GM19372 (cell line): Measurements from ENCODE around the gene NUP153.
A peak's percentile ranks its signal among the peaks of the same experiment; 100 is the strongest.
"Not testable (repeated sequence)": the region's sequence is repeated elsewhere in the genome, so short reads cannot be mapped to it uniquely, and the experiment has no call there.

ENCODE experiments used
- ATAC-seq: cut with Tn5 transposase; IDR thresholded peaks from one replicate; pipeline ENCODE4 v1.9.1; 2021; ENCODE audit warnings: mild to moderate bottlenecking, low read depth, moderate library complexity; ENCODE audit not compliant: unreplicated experiment

NUP153 gene

GRCh38 chr6:17621003-17621402 is 85.7 kb downstream of the NUP153 start:
- peak; percentile 75 for ATAC-seq

DNA sequence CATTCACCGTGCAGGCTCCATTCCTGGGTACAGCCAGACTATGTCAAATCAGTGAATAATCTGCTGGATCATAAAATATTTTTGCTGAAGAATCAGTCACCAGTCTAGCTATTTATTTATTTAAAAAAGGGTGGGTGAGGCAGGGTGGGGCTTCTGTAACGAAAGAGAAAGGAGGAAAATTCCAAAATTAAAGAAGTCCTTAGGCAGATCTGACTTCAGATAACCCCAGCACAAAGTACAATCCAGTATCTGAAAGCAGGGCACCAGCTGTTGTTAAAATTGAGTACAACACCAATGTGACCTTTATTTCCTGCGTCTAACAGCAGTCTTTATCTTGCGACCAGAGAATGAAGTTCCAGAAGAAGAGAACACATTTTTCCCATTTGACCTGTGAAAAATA is 90.9 kb downstream of the NUP153 start:
- no peak for ATAC-seq

- ATAC-seq, result no peak
Measured at GRCh38 chr6:17612048-17612447, 94.7 kb downstream of the NUP153 start.

DNA sequence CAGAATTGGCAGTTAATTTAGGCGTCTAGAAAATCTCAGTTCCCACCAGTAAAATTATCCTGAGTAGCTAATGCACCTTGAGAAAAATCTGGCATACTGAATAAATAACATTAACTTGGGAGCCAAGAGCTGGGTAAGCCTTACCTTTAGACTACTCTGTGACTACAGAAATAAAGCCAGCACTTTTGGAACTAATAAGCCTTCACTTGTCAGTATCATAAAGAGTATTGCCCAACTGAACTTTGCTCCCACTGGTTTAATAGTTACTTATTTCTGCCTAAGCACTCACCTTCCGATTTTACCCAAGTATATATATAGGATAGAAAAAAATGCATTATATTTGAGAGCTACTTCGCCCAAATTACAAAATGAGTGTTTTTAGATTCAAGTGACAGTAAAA is 95.9 kb downstream of the NUP153 start:
- no peak for ATAC-seq

DNA sequence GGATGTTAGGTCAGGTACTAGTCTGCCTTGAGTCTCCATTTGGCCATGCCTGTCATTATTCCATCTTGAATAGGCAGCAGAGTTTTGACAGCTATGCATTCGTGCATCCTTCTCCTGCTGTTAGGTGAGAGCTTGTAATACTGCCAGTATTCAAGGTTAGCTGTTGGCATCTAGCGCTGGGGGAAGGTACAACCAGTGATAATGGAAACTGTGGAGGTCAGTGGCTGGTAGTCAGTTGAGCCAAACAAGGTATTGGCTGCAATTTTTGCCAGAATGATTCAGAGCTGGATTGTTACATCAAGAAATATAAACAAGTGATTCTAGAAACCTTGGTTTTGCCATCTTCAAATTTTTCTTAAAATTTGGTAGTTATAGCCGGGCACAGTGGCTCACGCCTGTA is 100.1 kb downstream of the NUP153 start:
- ATAC-seq, result no peak

DNA sequence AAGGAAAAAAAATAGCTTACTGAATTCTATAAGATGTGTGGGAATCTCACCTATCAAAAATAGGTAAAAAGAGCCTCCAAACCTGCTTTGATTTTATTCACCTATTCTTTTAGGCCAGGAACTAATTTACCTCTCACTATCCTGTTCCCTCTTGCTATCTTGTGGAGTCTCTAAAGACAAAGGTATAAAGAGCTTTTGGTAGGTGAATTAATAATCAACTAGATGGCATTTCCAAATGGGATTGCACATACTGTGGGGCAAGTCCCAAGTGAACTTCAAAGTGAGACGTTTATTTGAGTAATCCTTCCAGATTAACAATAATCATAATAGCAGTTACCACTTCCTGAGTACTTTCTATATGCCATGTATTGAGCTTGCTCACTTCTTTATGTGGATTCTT is 103.8 kb downstream of the NUP153 start:
- no peak for ATAC-seq

DNA sequence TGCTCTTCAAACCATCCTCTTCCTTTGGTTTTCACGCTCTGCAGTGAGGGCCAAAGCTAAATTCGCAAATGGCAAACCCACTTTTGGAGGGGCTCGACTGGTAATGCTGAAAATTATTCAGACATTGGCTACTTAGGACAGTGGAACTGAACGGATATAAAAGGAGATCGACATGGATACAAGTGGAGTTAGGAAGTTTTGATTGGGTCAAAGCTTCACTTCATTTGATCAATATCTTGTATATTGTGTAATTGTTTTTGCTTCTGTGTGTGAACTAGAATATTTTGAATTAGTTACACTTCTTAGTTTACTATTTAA is 105.4 kb downstream of the NUP153 start:
- ATAC-seq, result no peak

DNA sequence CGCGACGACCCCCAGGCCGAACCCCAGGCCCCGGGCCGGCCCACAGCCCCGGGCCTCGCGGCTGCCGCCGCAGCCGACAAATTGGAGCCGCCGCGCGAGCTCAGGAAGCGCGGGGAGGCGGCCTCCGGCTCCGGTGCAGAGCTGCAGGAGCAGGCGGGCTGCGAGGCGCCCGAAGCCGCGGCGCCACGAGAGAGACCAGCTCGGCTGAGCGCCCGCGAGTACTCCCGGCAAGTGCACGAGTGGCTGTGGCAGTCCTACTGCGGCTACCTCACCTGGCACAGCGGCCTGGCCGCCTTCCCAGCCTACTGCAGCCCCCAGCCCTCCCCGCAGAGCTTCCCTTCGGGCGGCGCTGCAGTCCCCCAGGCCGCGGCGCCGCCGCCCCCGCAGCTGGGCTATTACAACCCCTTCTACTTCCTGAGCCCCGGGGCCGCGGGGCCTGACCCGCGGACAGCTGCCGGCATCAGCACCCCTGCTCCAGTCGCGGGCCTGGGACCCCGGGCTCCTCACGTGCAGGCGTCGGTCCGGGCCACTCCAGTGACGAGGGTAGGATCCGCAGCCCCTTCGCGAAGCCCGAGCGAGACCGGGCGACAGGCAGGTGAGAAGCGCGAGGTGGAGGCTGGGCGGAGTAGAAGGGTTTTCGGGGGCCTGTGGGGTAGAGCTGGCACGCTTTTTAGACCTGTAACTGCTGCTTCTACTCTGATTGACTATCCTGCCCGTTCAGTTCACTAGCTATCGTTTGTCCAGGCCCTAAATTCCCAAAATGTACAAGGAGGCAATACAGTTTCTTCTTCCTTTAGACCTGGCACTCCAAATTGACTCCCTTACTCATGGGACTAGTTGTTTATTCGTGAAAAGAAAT is 106.0 kb downstream of the NUP153 start:
- ATAC-seq, result peak; percentile 55

GRCh38 chr6:17599877-17600526 is 106.7 kb downstream of the NUP153 start, which contains the start of gene FAM8A1:
Gene FAM8A1, plus strand, starts transcription at chr6:17600302. Its CDS starts 108 bp downstream, at chr6:17600410.
- peak; percentile 86 for ATAC-seq

DNA sequence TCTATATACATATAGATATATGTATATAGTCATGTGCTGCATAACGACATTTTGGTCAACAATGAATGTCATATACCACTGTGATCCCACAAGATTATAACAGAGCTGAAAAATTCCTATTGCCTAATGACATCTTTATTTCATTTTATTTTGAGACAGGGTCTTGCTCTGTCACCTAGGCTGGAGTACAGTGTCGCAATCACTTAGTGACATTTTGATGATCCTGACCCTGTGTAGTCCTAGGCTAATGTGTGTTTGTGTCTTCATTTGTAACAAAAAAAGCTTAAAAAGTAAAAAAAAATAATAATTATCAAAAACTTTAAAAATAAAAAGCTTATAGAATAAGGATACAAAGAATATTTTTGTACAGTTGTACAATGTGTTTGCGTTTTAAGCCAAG is 110.6 kb downstream of the NUP153 start:
- ATAC-seq, result no peak

GRCh38 chr6:17593246-17593645 is 113.5 kb downstream of the NUP153 start:
- ATAC-seq, result no peak

DNA sequence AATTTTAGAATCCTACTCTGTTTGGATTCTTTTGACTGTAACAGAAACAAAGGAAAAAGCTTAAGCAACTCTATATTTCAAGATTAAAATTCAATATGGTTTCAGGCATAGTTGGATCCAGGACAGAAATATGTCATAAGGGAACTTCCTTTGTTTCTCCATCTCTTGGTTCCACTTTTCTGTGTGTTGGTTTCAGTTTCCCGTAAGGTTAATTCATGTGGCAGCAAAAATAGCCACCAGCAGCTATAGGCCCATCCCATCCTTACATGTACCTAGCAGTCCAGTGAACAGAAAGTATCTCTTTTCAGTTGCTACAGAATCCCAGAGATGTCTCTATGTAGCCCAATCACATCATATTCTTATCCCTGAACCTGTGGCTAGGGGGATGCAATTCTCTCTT is 115.4 kb downstream of the NUP153 start:
- ATAC-seq, result no peak

GRCh38 chr6:17589406-17590096 is 117.2 kb downstream of the NUP153 start:
- ATAC-seq, result no peak

GRCh38 chr6:17588011-17588410 is 118.7 kb downstream of the NUP153 start:
- no peak for ATAC-seq

- not testable (repeated sequence) for ATAC-seq
Measured at GRCh38 chr6:17586623-17587022, 120.1 kb downstream of the NUP153 start.

DNA sequence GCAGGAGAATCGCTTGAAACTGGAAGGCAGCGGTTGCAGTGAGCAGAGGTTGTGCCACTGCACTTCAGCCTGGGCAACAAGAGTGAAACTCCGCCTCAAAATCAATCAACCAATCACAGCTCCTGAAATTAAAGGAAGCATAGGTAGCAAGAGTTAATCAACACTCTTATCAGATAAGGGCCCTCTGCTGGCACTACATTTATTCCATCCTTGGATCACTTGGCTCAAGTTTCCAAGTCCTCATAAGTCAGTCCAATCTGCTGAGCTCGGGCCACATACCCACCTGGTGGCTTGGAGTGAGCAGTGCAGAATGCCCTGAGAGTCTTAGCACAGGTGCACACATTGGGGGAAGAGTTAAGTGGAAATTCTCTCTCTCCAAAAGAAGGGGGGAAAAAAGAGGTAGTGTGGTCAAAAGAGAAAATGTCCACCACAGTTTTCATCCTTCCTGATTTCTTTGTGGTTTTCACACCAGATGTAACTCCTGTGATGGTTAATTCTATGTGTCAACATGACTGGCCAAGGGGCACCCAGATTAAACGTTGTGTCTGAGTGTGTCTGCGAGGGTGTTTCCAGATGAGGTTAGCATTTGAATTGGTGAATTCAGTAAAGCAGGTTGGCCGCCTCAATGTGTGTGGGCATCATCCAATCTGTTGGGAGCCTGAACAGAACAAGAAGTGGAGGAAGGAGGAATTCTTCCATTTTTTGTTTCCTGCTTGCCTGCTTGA is 120.8 kb downstream of the NUP153 start:
- ATAC-seq, result no peak

DNA sequence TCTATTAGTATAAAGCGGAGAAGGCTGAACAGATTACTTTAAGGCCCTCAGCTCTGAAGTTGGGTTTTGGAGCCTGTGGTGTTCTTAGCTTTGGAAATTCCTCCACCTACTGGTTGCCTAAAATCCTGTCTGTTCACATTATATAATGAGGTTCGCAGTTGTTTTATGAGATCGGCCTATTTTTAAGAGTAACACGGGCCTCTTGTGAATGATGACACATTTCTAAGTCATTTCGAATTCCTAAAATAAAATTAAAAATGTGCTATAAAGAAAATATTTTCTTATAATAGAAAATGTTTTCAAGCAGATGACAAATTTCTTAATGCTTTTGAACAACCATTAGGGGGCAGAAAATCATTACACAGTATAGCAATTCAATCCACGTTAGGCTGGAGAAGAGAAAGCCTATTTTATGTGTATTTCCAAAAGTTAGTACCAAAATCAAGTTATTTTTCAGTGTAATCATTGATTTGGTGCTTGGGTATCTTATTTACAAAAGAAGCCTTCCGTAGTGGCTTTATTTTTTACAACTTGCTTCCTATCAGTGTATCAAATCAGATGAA is 122.4 kb downstream of the NUP153 start:
- ATAC-seq, result peak; percentile 66

GRCh38 chr6:17583811-17584210 is 122.9 kb downstream of the NUP153 start:
- no peak for ATAC-seq

DNA sequence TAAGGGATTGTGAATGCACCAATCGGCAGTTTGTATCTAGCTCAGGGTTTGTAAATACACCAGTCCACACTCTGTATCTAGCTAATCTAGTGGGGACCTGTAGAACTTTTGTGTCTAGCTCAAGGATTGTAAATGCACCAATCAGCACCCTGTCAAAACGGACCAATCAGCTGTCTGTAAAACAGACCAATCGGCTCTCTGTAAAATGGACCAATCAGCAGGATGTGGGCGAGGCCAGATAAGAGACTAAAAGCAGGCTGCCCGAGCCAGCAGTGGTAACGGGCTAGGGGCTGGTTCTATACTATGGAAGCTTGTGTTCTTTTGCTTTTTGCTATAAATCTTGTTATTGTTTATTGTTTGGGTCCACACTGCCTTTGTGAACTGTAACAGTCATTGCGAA is 125.4 kb downstream of the NUP153 start:
- not testable (repeated sequence) for ATAC-seq

GRCh38 chr6:17580518-17581048 is 126.1 kb downstream of the NUP153 start:
- no peak for ATAC-seq
